PC-9 (cell line): ENCODE data around the gene ADAR. TPM values are rescaled to one million over a fixed set of nuclear protein-coding genes. Genes with fewer than 3 reads are reported as not detected.

Experiments used
- BruUV-seq: library from RNA; stranded (reverse); fragments of 400-500 nt; replicated peaks from 2 replicates; lab custom pipeline; 2021; lab: Mats Ljungman, UMichigan
- CTCF ChIA-PET: fragments of 300-600 bp; sonication (Branson Sonifier 250); formaldehyde crosslinking; loops from one replicate; lab custom pipeline; 2022; ENCODE audit warnings: antibody characterized with exemption; lab: Charles Lee
- POLR2A ChIA-PET: fragments of 300-600 bp; sonication (Branson Sonifier 250); formaldehyde crosslinking; loops from one replicate; lab custom pipeline; 2022; ENCODE audit warnings: antibody characterized with exemption; ENCODE audit not compliant: unreplicated experiment; lab: Charles Lee
- DNase-seq, 2 experiments: peaks; one replicate each; pipeline versions ENCODE4 v3.0.0 to v3.0.0-alpha.2; 2015 to 2022; ENCODE audit warnings: mixed read lengths in 1 of 2
- H2AFZ ChIP-seq: fragments of 200-600 bp; sonication (generic); 2 replicates; pipeline ENCODE4 v1.8.1; 2017; ENCODE audit warnings: antibody characterized with exemption
- H3F3A ChIP-seq: fragments of 200-600 bp; sonication (generic); 2 replicates; pipeline ENCODE4 v1.8.1; 2017; ENCODE audit warnings: antibody characterized with exemption, mild to moderate bottlenecking, low read depth; ENCODE audit not compliant: insufficient read depth
- H3K27ac ChIP-seq: fragments of 200-600 bp; sonication (generic); 2 replicates; pipeline ENCODE4 v1.6.1; 2016; ENCODE audit warnings: mixed run types
- H3K27me3 ChIP-seq: fragments of 200-600 bp; sonication (generic); 2 replicates; pipeline ENCODE4 v1.6.1; 2016; ENCODE audit warnings: low read depth, mixed run types; ENCODE audit not compliant: insufficient read depth
- H3K36me3 ChIP-seq: fragments of 200-600 bp; sonication (generic); 2 replicates; pipeline ENCODE4 v1.6.1; 2016; ENCODE audit warnings: low read depth, mixed run types
- H3K4me1 ChIP-seq: fragments of 200-600 bp; sonication (generic); replicated peaks from 2 replicates; pipeline ENCODE4 v1.6.1; 2016; ENCODE audit warnings: mixed run types; ENCODE audit not compliant: insufficient read depth
- H3K4me2 ChIP-seq: fragments of 200-600 bp; sonication (generic); 2 replicates; pipeline ENCODE4 v1.6.1; 2017; ENCODE audit warnings: mixed run types
- H3K4me3 ChIP-seq: fragments of 200-600 bp; sonication (generic); 2 replicates; pipeline ENCODE4 v1.6.1; 2016; ENCODE audit warnings: mixed run types
- H3K79me2 ChIP-seq: fragments of 200-600 bp; sonication (generic); 2 replicates; pipeline ENCODE4 v1.6.1; 2017; ENCODE audit warnings: low read depth, mixed run types
- H3K9me2 ChIP-seq: fragments of 200-600 bp; sonication (generic); 2 replicates; pipeline ENCODE4 v1.8.1; 2017; ENCODE audit warnings: mild to moderate bottlenecking; ENCODE audit not compliant: insufficient read depth
- H3K9me3 ChIP-seq: fragments of 200-600 bp; sonication (generic); 2 replicates; pipeline ENCODE4 v1.8.1; 2016; ENCODE audit warnings: low read depth; ENCODE audit not compliant: insufficient read depth
- H4K20me1 ChIP-seq: fragments of 200-600 bp; sonication (generic); 2 replicates; pipeline ENCODE4 v1.8.1; 2017; ENCODE audit not compliant: insufficient read depth
- EZH2 ChIP-seq: fragments of 200-600 bp; sonication (generic); IDR thresholded peaks from 2 replicates; pipeline ENCODE4 v1.8.0; 2017; ENCODE audit warnings: antibody characterized with exemption, low read depth
- intact Hi-C: fragments of 100-400 bp; cut with micrococcal nuclease; formaldehyde crosslinking; loops from one replicate; pipeline ENCODE4 v1.10.0; 2022; ENCODE audit not compliant: unreplicated experiment
- total RNA-seq: library from RNA; stranded (reverse); gene quantifications from 2 replicates; pipeline ENCODE4 v1.2.3, GENCODE V29; 2021
- TF ChIP-seq, protein P1 (sequence below): fragments of 200-600 bp; sonication (generic); conservative IDR thresholded peaks from 2 replicates; pipeline ENCODE4 v1.6.1; 2017; ENCODE audit warnings: mixed run types, antibody characterized with exemption, mild to moderate bottlenecking, moderate library complexity

Gene ADAR
- total RNA-seq, 1 experiment from 2014 or later = 120 TPM

DNA sequence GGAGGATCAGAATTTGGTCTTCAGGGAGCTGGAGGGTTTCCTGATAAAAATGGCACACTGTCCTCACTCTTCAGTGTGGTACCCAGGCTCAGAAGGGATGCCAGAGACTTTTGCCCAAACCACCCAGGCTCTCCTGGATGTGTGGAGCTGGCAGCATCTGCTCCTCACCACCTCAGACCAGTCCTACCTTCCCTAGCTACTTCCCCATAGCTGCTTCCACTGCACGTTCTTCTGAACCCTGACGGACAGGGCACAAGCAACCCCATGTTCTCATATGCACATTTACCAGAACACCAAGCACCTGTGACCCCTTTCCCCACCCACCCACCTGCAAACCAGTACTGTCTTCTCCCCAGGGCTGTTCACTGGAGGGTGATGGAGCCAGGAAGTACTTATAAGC is 4.7 kb downstream of the ADAR start:
- CTCF ChIA-PET = no interaction called here
- BruUV-seq = no TSS peak
- H2AFZ ChIP-seq = no peak overlapping the region
- no peak overlapping the region for H3K4me2 ChIP-seq
- POLR2A ChIA-PET = no interaction called here
- DNase-seq = no peak
- no peak overlapping the region for H3K4me3 ChIP-seq
- no peaks in the 10 kb centered on the region for H3K9me2 ChIP-seq
- peaks cover 4% of the 10 kb centered on the region; the same call in 1 of the 2 replicates for H3F3A ChIP-seq
- H3K4me1 ChIP-seq = peaks cover 11% of the 10 kb centered on the region
- no peaks in the 10 kb centered on the region for H3K9me3 ChIP-seq
- H3K27ac ChIP-seq = no peak overlapping the region
- no peak for TF ChIP-seq EZH2
- TF ChIP-seq, protein P1, sequence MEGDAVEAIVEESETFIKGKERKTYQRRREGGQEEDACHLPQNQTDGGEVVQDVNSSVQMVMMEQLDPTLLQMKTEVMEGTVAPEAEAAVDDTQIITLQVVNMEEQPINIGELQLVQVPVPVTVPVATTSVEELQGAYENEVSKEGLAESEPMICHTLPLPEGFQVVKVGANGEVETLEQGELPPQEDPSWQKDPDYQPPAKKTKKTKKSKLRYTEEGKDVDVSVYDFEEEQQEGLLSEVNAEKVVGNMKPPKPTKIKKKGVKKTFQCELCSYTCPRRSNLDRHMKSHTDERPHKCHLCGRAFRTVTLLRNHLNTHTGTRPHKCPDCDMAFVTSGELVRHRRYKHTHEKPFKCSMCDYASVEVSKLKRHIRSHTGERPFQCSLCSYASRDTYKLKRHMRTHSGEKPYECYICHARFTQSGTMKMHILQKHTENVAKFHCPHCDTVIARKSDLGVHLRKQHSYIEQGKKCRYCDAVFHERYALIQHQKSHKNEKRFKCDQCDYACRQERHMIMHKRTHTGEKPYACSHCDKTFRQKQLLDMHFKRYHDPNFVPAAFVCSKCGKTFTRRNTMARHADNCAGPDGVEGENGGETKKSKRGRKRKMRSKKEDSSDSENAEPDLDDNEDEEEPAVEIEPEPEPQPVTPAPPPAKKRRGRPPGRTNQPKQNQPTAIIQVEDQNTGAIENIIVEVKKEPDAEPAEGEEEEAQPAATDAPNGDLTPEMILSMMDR = no peak
- H3K79me2 ChIP-seq = peaks cover 69% of the 10 kb centered on the region
- no peaks in the 10 kb centered on the region for H3K27me3 ChIP-seq
- peaks cover 20% of the 10 kb centered on the region for H3K36me3 ChIP-seq
- H4K20me1 ChIP-seq = peaks cover 51% of the 10 kb centered on the region
- intact Hi-C loops = no loop called here

- intact Hi-C loops = no loop called here
- Histone ChIP-seq H3K79me2 (peaks cover 36% of the 10 kb centered on the region), H3K4me1 (no peaks in the 10 kb centered on the region), H3K9me3 (no peaks in the 10 kb centered on the region), H3F3A (no peaks in the 10 kb centered on the region), H3K36me3 (peaks cover 38% of the 10 kb centered on the region), H3K4me2 (no peak overlapping the region), H3K27ac (no peak overlapping the region), H3K27me3 (no peaks in the 10 kb centered on the region), H2AFZ (no peak overlapping the region), H4K20me1 (peaks cover 38% of the 10 kb centered on the region), H3K4me3 (no peak overlapping the region), H3K9me2 (no peaks in the 10 kb centered on the region)
- TF ChIP-seq, protein P1 = no peak
- TF ChIP-seq EZH2 = no peak
- BruUV-seq = no TSS peak
- POLR2A ChIA-PET = no interaction called here
- CTCF ChIA-PET = no interaction called here
- DNase-seq = no peak
These were observed 8.3 kb downstream of the ADAR start for GRCh38 chr1:154599658-154600057.

DNA sequence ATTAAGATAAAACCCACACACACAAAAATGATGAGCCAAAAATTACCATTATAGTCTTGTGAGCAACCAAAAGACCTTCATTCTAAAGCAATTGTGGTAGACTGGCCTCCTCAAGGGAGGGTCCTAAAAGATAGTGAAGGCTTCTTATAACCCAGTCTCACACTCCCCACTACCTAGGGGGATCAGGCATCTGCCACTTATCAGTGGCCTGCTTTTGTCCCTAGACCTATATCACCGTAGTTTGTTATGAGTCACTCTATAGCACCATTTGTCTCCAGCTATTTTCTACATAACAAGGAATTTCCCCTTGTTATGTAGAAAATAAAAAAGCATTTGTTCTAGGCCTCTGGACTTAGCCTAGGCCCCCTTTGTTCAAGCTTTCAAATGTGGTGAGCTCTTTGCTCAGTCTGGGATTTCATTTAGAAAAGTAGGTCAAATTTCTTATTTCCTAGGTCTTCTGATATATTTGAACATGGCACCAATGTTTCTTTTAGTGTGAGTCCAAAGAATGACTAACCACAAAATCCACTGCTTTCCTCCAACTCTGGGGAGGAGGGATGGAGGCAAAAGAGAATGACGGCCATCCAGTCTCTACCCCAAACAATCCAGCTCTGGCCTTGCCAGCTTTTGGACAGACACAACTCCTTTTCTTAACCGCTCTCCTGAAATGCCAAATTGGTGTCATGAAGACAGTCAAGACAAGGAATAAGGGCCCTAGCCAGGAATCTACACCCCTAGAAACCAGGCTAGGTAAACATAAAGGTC is 8.9 kb downstream of the ADAR start:
- Histone ChIP-seq H2AFZ (no peak overlapping the region), H3K9me2 (no peaks in the 10 kb centered on the region), H3K9me3 (no peaks in the 10 kb centered on the region), H4K20me1 (peaks cover 35% of the 10 kb centered on the region), H3K4me2 (no peak overlapping the region), H3K27me3 (no peaks in the 10 kb centered on the region), H3K79me2 (peaks cover 30% of the 10 kb centered on the region), H3K4me1 (no peaks in the 10 kb centered on the region), H3F3A (no peaks in the 10 kb centered on the region), H3K36me3 (peaks cover 42% of the 10 kb centered on the region), H3K27ac (no peak overlapping the region), H3K4me3 (no peak overlapping the region)
- CTCF ChIA-PET = no interaction called here
- TF ChIP-seq, protein P1 = no peak
- TF ChIP-seq EZH2 = no peak
- BruUV-seq = no TSS peak
- POLR2A ChIA-PET = no interaction called here
- intact Hi-C loops = no loop called here
- no peak for DNase-seq
